SK-N-SH treated with all-trans-retinoic acid at 6 μM for 48 hours (cell line): ENCODE results near the gene ARID5A.

Source experiments
- RARB ChIP-seq: fragments of 250-450 bp; sonication (Bioruptor Pico); IDR thresholded peaks from 2 replicates; pipeline ENCODE4 v1.8.0; 2021; ENCODE audit warnings: mild to moderate bottlenecking, moderate library complexity
- ZNF8 ChIP-seq: fragments of 450-650 bp; formaldehyde crosslinking; IDR thresholded peaks from 2 replicates; pipeline ENCODE4 v1.5.0; 2020; ENCODE audit warnings: mild to moderate bottlenecking, moderate library complexity

- no peak for TF ChIP-seq ZNF8 (CRISPR knock-in tag)
- TF ChIP-seq RARB (CRISPR knock-in tag), result no peak
Measured at GRCh38 chr2:96506907-96507240, 29.7 kb upstream of the ARID5A start.
